Esophagus muscularis mucosa (tissue), 3 donors: ENCODE results near the gene AFF1.

Experiments
- POLR2A ChIP-seq: fragments of 450-650 bp; IDR thresholded peaks from one replicate; pipeline ENCODE4 v1.6.1; 2017; ENCODE audit warnings: antibody characterized with exemption, moderate library complexity, mild to moderate bottlenecking, low read depth
- POLR2AphosphoS5 ChIP-seq, 2 donors: sonication (generic); formaldehyde crosslinking; IDR thresholded peaks; one replicate each; pipeline ENCODE4 v1.6.1; 2017; ENCODE audit warnings: antibody characterized with exemption in 2 of 2
- TF ChIP-seq, protein P1 (sequence below), 3 experiments: fragments of 200-600 bp in 2 of 3; fragments of 450-650 bp in 1 of 3; sonication (generic) in 2 of 3; IDR thresholded peaks; one replicate each; pipeline ENCODE4 v1.5.1; 2017 to 2019; ENCODE audit warnings: antibody characterized with exemption in 3 of 3, mild to moderate bottlenecking in 2 of 3, moderate library complexity in 1 of 3

DNA sequence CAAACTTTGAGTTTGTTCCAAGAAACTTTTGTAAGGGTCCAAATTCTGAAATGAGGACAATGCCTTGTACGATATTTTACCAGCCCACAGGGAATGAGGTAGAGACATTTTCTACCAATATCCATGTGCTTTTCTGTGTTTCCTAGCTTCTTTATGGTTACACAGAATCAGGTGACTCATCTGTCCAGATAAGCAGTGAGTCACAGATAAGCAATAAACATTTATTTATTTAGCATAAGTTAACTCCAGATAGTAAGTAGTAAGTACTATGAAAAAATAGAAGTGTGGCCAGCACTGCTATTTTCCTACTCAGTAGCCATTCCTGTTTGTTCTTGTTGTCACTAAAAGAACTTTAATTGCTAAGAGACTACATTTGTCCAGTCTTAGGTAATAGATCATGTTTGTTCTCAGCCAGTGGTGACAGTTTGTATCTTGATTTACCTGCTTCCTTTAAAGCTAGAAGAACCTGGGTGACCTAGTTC is 7.4 kb downstream of the AFF1 start:
- TF ChIP-seq, protein P1, sequence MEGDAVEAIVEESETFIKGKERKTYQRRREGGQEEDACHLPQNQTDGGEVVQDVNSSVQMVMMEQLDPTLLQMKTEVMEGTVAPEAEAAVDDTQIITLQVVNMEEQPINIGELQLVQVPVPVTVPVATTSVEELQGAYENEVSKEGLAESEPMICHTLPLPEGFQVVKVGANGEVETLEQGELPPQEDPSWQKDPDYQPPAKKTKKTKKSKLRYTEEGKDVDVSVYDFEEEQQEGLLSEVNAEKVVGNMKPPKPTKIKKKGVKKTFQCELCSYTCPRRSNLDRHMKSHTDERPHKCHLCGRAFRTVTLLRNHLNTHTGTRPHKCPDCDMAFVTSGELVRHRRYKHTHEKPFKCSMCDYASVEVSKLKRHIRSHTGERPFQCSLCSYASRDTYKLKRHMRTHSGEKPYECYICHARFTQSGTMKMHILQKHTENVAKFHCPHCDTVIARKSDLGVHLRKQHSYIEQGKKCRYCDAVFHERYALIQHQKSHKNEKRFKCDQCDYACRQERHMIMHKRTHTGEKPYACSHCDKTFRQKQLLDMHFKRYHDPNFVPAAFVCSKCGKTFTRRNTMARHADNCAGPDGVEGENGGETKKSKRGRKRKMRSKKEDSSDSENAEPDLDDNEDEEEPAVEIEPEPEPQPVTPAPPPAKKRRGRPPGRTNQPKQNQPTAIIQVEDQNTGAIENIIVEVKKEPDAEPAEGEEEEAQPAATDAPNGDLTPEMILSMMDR (IDR thresholded peaks at IDR 0.05), result no peak
- TF ChIP-seq POLR2A (no peak), POLR2AphosphoS5 (IDR thresholded peaks at IDR 0.05) (no peak)
